BJ (cell line): ENCODE measurements around the gene ADM2. TPM values are rescaled to one million over a fixed set of nuclear protein-coding genes. Genes with fewer than 3 reads are reported as not detected.

Experiments
- CTCF ChIA-PET: fragments of 350-600 bp; formaldehyde crosslinking; extraction: SDS; loops from one replicate; lab custom pipeline; 2021; ENCODE audit warnings: antibody characterized with exemption, inconsistent platforms; lab: Yijun Ruan, JAX
- POLR2A ChIA-PET: fragments of 300-600 bp; sonication (Branson Sonifier 250); formaldehyde crosslinking; extraction: SDS; loops from one replicate; lab custom pipeline; 2021; ENCODE audit warnings: antibody characterized with exemption; lab: Charles Lee
- DNase-seq: peaks from one replicate; pipeline ENCODE4 v3.0.0-alpha.2; 2011; ENCODE audit warnings: low read depth
- H3K27me3 ChIP-seq: 2 replicates; pipeline ENCODE4 v1.6.0; 2011; ENCODE audit warnings: low read length; ENCODE audit not compliant: control insufficient read depth, insufficient read depth
- H3K36me3 ChIP-seq: 2 replicates; pipeline ENCODE4 v1.5.1; 2011; ENCODE audit warnings: low read length; ENCODE audit not compliant: control insufficient read depth, insufficient read depth
- H3K4me3 ChIP-seq: 2 replicates; pipeline ENCODE4 v1.5.1; 2011; ENCODE audit warnings: low read depth, mild to moderate bottlenecking, control low read depth, low read length
- CTCF ChIP-seq: IDR thresholded peaks from 2 replicates; pipeline ENCODE4 v1.5.1; 2011; ENCODE audit warnings: low read depth, mild to moderate bottlenecking, control low read depth, inconsistent platforms, low read length, moderate library complexity; ENCODE audit not compliant: insufficient read depth
- polyA plus RNA-seq: library from polyadenylated mRNA; depleted of rRNA; stranded (reverse); fragments of >200 nt; gene quantifications from 2 replicates; pipeline ENCODE4 v1.2.3, GENCODE V29; 2011

ADM2 gene
- polyA plus RNA-seq, 1 experiment = 16.0 TPM

DNA sequence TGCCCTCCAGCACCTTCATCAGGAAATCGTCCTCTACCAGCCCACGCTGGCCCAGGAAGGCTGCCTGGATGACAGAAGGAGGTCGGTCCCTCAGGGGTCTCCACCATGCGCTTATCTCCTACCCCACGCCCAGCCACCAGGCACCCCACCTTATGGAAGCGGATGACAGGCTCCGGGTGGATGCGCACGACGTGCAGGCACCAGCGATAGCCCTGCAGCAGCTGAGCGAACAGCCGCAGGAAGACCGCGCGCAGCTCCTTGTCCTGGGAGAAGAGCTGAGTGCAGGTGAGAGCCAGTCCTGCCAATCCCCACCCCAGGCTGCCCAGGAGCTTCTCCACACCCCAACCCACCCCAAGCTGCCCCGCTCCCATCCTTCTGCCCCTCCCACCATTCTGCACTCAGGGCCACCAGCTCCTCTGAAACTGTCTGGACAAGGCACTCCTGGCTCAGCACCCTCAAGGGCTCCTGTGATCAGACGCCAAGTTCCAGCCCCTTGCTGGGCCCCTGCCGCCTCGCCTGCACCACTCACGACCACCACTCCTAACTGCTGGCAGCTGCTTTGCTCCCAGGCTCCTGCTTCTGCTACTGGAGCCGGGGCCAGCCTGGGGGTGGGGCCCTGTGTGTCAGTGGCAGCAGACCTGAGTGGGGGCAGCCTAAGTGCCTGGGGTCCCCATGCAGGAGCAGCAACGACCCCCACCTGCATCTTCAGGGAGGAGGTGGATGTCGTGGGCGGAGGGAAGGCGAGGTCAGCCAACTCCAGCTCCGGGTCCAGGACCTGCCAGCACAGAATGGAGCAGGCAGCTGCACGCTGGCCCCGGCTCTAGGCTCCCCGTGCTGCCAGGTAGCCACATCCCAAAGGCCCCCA lies 16.0 kb upstream of the ADM2 start:
- Histone ChIP-seq H3K27me3 (no peaks in the 10 kb centered on the region), H3K4me3 (no peak overlapping the region), H3K36me3 (peaks cover 65% of the 10 kb centered on the region)
- DNase-seq = no peak
- CTCF ChIA-PET = interaction anchor here (0.8 to 1.0 kb wide), 2 partner anchors 33 to 97 kb away, joined by 3 read pairs; partner anchors contain the start of gene SYCE3
- no peak for TF ChIP-seq CTCF
- POLR2A ChIA-PET = no interaction called here

- DNase-seq = no peak
- H3K36me3 ChIP-seq = peaks cover 51% of the 10 kb centered on the region
- H3K27me3 ChIP-seq = no peaks in the 10 kb centered on the region
- no peak for TF ChIP-seq CTCF
- ChIA-PET CTCF (no interaction called here), POLR2A (no interaction called here)
- H3K4me3 ChIP-seq = no peak overlapping the region
Measured at GRCh38 chr22:50467341-50467740, 14.0 kb upstream of the ADM2 start.

GRCh38 chr22:50467773-50468440 lies 13.4 kb upstream of the ADM2 start:
- no peak for TF ChIP-seq CTCF
- H3K36me3 ChIP-seq = peaks cover 46% of the 10 kb centered on the region
- POLR2A ChIA-PET = no interaction called here

GRCh38 chr22:50468626-50469025 lies 12.7 kb upstream of the ADM2 start:
- Histone ChIP-seq H3K4me3 (no peak overlapping the region), H3K27me3 (no peaks in the 10 kb centered on the region), H3K36me3 (peaks cover 43% of the 10 kb centered on the region)
- ChIA-PET CTCF (interaction anchor here (0.6 kb wide), 1 partner anchor 12 kb away, joined by 3 read pairs; no protein-coding TSS in a partner anchor), POLR2A (no interaction called here)
- DNase-seq = no peak
- TF ChIP-seq CTCF = no peak

More at GRCh38 chr22:50467773-50468440, 13.4 kb upstream of the ADM2 start:
- H3K4me3 ChIP-seq = no peak overlapping the region
- CTCF ChIA-PET = no interaction called here
- no peak for DNase-seq
- no peaks in the 10 kb centered on the region for H3K27me3 ChIP-seq
